Nephron (organoid): Measurements from ENCODE around the gene MRPL49.

ENCODE experiments used
- H3K27ac Mint-ChIP-seq, 3 experiments: 2 replicates each; pipeline ENCODE4 v1.8.0; 2020; ENCODE audit warnings: mixed read lengths in 3 of 3, mild to moderate bottlenecking in 2 of 3, moderate library complexity in 1 of 3
- H3K27me3 Mint-ChIP-seq: 2 replicates; pipeline ENCODE4 v1.8.0; 2021; ENCODE audit warnings: low read depth, mild to moderate bottlenecking, moderate library complexity, mixed read lengths
- H3K36me3 Mint-ChIP-seq: 2 replicates; pipeline ENCODE4 v1.8.0; 2020; ENCODE audit warnings: low read depth, mixed read lengths
- H3K4me1 Mint-ChIP-seq: 2 replicates; pipeline ENCODE4 v1.8.0; 2020; ENCODE audit warnings: mixed read lengths
- H3K4me3 Mint-ChIP-seq, 3 experiments: 2 replicates each; pipeline ENCODE4 v1.8.0; 2020; ENCODE audit warnings: mild to moderate bottlenecking in 3 of 3, mixed read lengths in 3 of 3, moderate library complexity in 2 of 3
- H3K9me3 Mint-ChIP-seq: 2 replicates; pipeline ENCODE4 v1.8.0; 2020; ENCODE audit warnings: mixed read lengths
- CTCF ChIP-seq, 3 experiments: fragments of 200-600 bp; sonication (generic); IDR thresholded peaks; one replicate each; pipeline ENCODE4 v1.5.0; 2021; ENCODE audit warnings: antibody characterized with exemption in 3 of 3; ENCODE audit not compliant: unreplicated experiment in 3 of 3

MRPL49 gene

GRCh38 chr11:65107078-65107477, 15.0 kb upstream of the MRPL49 start:
- no peak overlapping the region for H3K27ac Mint-ChIP-seq
- H3K4me3 Mint-ChIP-seq, result no peak overlapping the region
- peaks cover 10% of the 10 kb centered on the region for H3K36me3 Mint-ChIP-seq
- H3K9me3 Mint-ChIP-seq, result no peaks in the 10 kb centered on the region
- no peaks in the 10 kb centered on the region for H3K27me3 Mint-ChIP-seq
- H3K4me1 Mint-ChIP-seq, result no peaks in the 10 kb centered on the region
- TF ChIP-seq CTCF (IDR thresholded peaks at IDR 0.05; ENCODE audit: unreplicated experiment in 3 of 3), result no peak

- Mint-ChIP-seq H3K4me3 (no peak overlapping the region), H3K9me3 (no peaks in the 10 kb centered on the region), H3K27me3 (no peaks in the 10 kb centered on the region), H3K4me1 (no peaks in the 10 kb centered on the region), H3K36me3 (peaks cover 10% of the 10 kb centered on the region), H3K27ac (no peak overlapping the region)
- TF ChIP-seq CTCF (IDR thresholded peaks at IDR 0.05; ENCODE audit: unreplicated experiment in 3 of 3), result no peak
These were observed 14.2 kb upstream of the MRPL49 start for GRCh38 chr11:65107751-65108468.

DNA sequence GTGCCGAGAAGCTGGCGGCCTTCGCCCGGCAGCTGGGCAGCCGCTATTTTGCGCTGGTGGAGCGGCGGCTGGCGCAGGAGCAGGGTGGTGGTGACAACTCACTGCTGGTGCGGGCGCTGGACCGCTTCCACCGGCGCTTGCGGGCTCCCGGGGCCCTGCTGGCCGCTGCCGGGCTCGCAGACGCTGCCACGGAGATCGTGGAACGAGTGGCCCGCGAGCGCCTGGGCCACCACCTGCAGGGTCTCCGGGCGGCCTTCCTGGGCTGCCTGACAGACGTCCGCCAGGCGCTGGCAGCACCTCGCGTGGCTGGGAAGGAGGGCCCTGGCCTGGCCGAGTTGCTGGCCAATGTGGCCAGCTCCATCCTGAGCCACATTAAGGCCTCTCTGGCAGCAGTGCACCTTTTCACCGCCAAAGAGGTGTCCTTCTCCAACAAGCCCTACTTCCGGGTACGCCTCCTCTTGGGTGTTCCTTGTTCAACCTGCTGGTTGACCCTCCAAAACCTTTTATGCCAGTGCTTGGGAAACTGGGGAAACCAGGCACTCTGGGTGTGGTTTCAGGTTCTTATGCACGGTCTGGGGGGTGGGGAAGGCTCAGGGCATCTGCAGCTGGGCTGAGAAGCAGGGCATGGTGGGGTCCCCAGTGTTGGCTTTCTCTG, 13.5 kb upstream of the MRPL49 start:
- peaks cover 6% of the 10 kb centered on the region for H3K4me1 Mint-ChIP-seq
- H3K27ac Mint-ChIP-seq, result no peak overlapping the region
- H3K9me3 Mint-ChIP-seq, result no peaks in the 10 kb centered on the region
- TF ChIP-seq CTCF (IDR thresholded peaks at IDR 0.05; ENCODE audit: unreplicated experiment in 3 of 3), result no peak
- no peaks in the 10 kb centered on the region for H3K27me3 Mint-ChIP-seq
- no peak overlapping the region for H3K4me3 Mint-ChIP-seq
- peaks cover 8% of the 10 kb centered on the region for H3K36me3 Mint-ChIP-seq

DNA sequence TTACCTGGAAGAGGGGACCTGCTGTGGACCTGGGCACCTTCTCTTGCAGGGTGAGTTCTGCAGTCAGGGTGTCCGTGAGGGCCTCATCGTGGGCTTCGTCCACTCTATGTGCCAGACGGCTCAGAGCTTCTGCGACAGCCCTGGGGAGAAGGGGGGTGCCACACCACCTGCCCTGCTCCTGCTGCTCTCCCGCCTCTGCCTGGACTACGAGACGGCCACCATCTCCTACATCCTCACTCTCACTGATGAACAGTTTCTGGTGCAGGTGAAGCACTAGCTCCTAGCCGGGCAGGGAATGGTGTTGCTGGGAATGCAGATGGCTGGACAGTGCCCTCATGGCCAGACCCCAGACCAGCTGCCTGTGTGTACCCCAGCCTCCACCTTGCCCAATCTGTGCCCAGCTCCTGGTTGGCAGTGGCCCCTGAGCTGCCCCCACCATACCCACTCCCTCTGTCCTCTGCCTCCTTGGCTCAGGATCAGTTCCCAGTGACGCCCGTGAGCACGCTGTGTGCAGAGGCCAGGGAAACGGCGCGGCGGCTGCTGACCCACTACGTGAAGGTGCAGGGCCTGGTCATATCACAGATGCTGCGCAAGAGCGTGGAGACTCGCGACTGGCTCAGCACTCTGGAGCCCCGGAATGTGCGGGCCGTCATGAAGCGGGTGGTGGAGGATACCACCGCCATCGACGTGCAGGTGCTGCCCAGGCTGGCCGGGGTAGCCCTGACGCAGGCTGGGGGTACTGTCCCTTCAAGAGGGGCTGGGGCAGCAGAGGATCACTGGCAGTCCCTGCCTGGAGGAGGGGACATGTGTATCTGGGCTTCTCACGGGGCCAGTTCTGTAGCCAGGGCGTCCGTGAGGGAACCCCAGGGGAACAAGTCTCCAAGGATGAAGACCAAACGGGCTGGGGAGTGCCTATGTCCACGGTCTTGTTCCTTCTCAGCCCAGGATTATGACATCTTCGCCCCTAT, 12.6 kb upstream of the MRPL49 start:
- Mint-ChIP-seq H3K27me3 (no peaks in the 10 kb centered on the region), H3K36me3 (peaks cover 8% of the 10 kb centered on the region), H3K9me3 (no peaks in the 10 kb centered on the region), H3K4me1 (peaks cover 13% of the 10 kb centered on the region), H3K27ac (no peak overlapping the region), H3K4me3 (no peak overlapping the region)
- TF ChIP-seq CTCF (IDR thresholded peaks at IDR 0.05; ENCODE audit: unreplicated experiment in 3 of 3), result no peak

DNA sequence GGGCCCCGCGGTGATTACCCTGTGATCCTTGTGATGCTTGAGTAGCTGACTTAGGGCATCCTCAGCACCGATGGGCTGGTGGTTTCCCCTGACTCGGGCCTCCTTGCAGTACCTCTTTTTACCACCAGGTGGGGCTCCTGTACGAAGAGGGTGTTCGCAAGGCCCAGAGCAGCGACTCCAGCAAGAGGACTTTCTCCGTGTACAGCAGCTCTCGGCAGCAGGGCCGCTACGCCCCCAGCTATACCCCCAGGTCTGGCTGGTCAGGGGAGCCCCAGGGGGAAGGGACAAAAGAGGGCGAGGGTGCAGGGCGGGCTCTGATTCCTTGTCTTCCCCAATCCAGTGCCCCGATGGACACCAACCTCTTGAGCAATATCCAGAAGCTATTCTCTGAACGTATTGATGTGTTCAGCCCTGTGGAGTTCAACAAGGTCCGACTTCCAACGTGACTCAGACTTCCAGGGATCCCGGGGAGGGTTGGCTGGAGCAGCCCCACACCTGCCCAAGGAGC, 11.7 kb upstream of the MRPL49 start:
- Mint-ChIP-seq H3K4me3 (peak overlapping the region; percentile 65 to 72 (median 70)), H3K27ac (peak overlapping the region in 2 of 3 experiments; percentile 25 to 52), H3K36me3 (peaks cover 5% of the 10 kb centered on the region), H3K9me3 (no peaks in the 10 kb centered on the region), H3K4me1 (peaks cover 13% of the 10 kb centered on the region), H3K27me3 (no peaks in the 10 kb centered on the region)
- peak; percentile 96 to 99 (median 97) for TF ChIP-seq CTCF (IDR thresholded peaks at IDR 0.05; ENCODE audit: unreplicated experiment in 3 of 3)
